HG03565 (cell line): ENCODE data around the gene NCSTN.

ENCODE experiments used
- ATAC-seq: cut with Tn5 transposase; IDR thresholded peaks from one replicate; pipeline ENCODE4 v1.9.1; 2021; ENCODE audit warnings: mild to moderate bottlenecking, moderate library complexity; ENCODE audit not compliant: unreplicated experiment

Gene NCSTN

DNA sequence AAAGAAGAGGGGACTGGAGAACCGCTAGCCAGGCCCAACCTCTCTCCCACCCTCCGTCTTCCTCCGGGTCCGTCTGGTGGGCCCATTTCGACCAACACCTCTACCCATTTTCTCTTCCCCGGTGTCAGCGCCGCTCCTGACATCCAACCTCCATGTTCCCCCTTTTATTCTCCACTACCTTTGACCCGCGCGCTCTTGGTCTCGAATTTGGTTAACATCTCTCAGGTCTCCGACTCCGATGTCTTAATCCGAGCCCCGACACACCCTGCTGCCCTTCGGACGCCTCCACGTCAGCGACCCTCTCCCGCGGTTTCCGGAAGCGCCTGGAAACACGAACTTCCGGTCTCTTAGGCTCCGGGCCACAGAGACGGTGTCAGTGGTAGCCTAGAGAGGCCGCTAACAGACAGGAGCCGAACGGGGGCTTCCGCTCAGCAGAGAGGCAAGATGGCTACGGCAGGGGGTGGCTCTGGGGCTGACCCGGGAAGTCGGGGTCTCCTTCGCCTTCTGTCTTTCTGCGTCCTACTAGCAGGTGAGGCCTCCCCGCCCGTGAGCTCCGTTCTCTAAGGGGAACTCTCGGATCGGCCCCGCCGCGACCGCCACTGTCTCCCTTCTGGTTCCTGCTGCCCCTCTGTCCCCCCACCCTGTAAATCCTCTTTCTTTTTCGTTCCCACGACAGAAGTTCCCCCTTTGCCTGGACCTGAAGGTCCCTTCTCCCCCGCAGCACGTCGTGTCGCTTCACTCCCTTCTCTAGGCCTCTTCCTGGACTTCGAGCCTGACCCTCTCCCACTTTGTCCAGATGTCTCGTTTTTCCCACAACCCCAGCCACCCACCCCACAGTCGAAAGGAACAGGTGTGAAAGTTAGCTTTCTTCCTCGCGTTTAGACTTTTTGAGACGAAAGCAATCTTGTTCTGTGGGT is at the start of gene NCSTN, which contains the start of gene COPA:
Gene NCSTN, plus strand, starts transcription at position 431 of the 917 bp plus-strand sequence. Its CDS starts 14 bp downstream, at position 445.
Gene COPA, minus strand, starts transcription at position 298 of the 917 bp plus-strand sequence. Its CDS starts 80 bp downstream, at position 218.
- peak; percentile 85 for ATAC-seq

DNA sequence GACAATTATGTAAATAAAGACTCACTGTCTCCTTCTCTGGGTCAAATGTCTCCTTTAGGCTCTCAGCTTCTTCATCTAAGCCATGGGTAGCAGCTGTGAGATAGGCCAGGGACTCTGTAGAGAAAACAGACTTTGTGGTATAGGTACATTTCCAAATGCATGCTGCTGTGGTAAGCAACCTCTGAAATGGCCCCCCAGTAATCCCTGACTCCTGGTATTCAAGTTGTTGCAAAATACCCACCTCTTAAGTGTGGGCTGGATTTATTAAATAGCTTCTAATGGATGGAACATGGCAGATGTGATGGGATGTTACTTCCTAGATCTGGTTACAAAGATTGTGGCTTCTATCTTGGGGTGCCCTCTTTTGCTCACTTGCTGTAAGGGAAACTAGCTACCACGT is 47.1 kb upstream of the NCSTN start:
- ATAC-seq = no peak

DNA sequence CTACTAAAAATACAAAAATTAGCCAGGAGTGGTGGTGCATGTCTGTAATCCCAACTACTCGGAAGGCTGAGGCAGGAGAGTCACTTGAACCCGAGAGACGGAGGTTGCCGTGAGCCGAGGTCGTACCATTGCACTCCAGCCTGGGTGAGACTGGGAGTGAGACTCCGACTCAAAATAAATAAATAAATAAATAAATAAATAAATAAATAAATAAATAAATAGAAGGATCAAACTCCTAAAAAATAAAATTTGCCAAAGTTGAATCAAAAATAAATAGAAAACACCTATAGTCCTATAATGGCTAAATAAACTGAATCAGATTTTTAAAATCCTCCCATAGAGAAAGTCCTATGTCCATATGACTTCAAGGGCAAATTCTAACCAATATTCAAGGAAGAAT is 43.0 kb upstream of the NCSTN start:
- ATAC-seq = no peak

- ATAC-seq = no peak
Observed at GRCh38 chr1:160307118-160307791, 35.9 kb upstream of the NCSTN start.

DNA sequence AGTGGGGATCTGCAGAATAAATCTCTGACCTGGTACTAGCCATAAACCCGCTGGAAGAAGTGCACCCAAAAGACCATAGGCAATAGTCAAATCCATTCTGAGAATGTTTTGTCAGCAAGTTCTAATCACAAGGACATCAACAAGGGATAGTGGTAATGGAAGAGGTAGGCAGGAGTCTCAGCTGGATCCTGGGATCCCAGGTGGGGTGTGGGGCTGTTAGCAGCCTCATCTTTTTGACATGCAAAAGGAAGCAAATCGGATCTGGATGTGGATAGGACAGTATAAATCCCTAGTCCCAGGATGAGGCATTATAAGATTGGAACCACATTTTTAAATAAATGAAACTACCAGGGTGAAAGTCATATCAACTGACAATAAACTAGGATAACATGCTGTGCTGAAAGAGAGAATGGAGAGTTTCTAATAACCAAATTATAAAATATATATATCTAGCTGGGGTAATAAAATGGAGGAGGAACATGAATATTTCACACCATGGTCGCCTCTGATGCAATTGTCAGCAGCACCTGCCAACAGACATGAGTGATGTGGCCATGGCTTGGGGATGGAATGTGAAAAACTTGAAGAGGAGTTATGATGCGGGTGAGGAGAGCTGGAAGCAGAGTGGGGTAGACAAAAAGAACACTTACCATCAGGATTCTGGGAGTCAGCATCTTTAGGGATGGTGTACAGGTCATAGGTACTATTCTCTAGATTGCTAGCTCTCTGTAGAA is 34.6 kb upstream of the NCSTN start:
- no peak for ATAC-seq

GRCh38 chr1:160309185-160309557 is 34.0 kb upstream of the NCSTN start:
- ATAC-seq = no peak

DNA sequence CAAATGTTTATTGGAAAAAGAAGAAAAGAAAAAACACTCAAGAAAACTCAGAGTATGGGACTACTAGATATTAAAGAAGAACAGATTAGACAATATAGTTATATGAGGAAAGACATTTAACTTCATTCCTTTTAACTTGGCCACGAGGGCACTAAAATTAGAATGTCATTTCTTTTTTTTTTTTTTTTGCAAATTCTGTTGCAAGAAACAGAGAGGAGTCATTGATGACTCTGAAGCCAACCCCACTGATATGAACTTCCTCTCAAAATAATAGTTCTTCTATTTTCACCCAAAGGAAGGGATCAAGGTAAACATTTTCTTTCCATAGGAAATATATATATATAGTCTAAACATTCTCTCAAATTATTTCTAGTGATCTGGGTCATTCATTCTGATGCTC is 33.6 kb upstream of the NCSTN start:
- no peak for ATAC-seq

GRCh38 chr1:160315359-160315758 is 27.8 kb upstream of the NCSTN start:
- ATAC-seq = no peak

GRCh38 chr1:160322831-160323230 is 20.4 kb upstream of the NCSTN start:
- no peak for ATAC-seq

DNA sequence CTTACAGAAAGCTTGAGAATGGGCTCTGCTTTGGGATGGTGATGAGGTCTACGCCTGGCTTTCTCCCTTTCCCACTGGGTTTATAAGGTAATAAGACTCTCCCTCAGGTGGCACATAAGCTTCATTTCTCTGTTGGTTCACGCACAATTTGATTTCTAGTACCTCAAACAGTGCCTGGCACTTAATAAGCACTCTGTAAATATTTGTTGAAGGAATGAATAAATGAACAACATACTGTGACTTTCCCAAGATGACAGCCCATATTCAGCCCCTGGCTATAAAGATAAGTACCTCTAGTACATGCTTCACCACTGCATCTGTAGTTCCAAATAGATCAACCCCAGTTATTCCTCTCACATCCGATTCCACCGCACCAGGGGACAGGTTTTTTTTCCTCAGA is 17.9 kb upstream of the NCSTN start:
- ATAC-seq = no peak

DNA sequence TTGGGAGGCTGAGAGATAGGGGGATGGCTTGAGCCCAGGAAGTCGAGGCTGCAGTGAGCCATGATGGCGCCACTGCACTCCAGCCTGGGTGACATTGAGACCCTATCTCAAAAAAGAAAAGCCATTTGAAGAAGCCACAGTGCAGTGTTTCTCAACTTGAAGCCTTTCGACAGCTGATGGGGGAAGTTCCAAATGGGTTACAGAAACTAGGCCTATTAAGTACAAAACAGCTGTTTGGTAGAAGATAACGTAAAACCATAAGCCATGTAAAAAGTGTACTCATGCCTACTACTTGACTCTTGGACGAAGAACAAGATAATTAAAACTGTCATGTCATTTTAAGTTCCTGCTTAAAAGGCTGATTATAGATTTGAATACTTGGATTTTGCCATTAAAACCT is 16.8 kb upstream of the NCSTN start:
- ATAC-seq = no peak

DNA sequence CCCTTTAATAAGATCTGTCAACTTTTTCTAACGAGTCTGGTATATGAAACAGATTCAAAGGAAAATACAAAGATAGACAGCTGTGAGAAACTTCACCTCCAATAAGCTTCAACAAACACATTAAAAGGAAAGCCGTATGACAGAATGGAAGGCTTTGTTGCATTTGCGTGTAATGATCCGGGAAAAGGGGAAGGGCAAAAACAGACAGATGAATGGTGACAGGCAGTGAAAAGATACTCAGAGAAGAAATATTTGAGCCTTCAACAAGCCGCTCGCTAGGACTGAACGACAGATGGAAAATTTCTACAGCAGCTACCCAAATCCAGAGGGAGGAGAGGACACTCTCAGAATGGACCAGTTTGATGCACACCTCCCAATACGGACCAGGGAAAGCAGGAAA is 15.0 kb upstream of the NCSTN start:
- ATAC-seq = no peak

DNA sequence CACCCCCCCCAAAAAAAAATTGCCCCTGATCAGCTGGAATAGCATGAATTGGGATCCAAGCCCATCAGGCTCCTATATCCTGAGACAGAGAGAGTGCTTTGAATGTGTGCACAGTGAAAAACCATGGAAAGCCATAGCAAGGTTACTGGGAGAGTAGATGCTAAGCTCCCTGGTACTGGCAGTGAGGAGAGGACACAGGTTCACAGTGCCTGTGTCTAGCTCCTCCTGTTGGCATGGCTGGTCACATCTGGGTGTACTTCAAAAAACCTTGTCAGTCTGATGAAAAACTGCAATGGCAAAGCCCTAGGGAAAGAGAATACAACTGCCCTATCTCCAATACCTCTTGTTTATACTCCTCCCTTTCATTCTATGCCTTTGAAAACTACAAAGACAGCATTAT is 13.1 kb upstream of the NCSTN start:
- no peak for ATAC-seq

DNA sequence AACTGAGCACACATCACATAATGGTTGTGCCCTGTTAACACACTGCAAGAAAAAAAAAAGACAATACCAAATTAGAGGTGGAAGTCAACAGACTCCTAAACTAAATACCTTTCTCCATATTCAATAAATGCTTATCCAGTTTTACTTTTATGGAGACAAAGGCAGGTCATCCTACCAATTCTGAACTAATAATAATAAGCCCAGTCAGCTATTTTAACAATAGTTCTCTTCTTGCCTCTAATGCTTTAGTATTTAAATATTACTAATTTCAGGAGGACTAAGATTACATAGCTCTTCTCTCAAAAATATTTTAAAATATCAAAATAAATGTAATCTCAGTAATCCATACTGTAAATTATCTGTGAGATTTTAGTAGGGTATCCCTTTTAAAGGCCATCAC is 10.7 kb upstream of the NCSTN start:
- no peak for ATAC-seq

DNA sequence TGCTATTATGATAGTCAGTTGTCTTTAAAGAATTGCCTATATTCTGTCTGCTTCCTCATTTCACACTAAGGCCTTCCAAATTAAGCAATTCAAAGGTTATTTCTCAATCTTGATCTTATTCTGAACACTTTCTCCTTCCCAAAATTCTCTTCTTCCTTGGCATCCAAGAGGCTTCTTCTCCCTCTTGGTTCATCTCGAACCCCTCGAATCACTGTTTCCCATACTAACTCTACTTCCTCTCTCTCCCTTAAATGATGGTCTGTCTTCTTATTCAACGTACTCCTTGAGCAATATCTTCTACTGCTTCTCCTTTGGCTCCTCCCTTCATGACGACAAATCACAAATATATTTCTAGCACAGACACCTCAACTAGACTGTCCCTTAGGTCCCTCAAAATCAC is 4.6 kb upstream of the NCSTN start:
- no peak for ATAC-seq

DNA sequence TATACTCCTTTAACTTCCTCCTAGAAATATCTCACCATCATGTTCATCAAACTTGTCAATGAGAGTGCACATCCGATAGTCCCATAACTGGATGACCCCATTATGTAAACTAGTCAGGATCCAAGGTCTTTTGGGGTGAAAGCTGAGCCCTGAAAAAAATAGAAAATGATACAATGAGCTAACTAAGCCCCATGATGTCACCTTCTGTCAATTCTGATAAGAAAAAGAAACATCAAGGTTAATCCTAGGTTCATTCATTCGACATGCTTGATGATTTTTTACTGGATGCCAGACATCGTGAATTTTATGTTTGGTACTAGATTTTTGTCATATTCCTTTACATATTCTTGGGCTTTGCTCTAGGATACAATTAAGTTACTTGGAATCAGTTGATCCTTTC is 3.0 kb upstream of the NCSTN start:
- ATAC-seq = no peak

GRCh38 chr1:160340866-160341265 is 2.3 kb upstream of the NCSTN start:
- no peak for ATAC-seq

GRCh38 chr1:160342526-160342925 is 657 bp upstream of the NCSTN start:
- no peak for ATAC-seq

DNA sequence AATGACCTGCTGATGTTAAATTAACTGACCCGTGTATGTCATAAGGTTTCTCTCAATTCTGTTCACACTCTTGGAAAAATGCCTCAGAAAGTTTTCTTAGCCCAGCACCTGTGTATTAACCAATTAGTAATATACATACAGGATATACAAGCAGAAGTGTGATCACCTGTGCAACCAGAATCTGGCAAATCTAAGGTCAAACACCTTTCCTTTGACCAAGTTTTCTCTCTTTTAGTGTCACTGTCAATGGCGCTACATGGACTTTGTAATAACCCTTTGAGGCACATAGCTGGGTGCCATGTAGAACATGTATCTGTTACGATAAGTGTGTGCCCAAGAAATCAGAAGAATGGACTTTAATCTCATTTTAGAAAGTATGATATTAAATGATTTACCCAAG is 1.1 kb downstream of the NCSTN start:
- no peak for ATAC-seq

DNA sequence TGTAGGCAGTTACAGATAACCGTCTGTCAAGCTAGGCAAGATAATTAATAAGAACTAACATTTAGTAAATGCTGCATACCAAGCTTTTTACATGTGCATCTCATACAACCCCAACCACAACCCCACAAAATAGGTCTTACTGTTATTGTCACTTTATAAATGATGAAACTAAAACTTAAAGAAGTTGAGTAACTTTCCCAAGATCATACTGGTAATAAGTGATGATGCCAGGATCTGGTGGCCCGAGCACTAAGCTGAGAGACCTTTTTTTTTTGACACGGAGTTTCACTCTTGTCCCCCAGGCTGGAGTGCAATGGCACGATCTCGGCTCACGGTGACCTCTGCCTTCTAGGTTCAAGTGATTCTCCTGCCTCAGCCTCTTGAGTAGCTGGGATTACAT is 1.8 kb downstream of the NCSTN start:
- no peak for ATAC-seq

GRCh38 chr1:160346463-160346862 is 3.3 kb downstream of the NCSTN start:
- no peak for ATAC-seq

DNA sequence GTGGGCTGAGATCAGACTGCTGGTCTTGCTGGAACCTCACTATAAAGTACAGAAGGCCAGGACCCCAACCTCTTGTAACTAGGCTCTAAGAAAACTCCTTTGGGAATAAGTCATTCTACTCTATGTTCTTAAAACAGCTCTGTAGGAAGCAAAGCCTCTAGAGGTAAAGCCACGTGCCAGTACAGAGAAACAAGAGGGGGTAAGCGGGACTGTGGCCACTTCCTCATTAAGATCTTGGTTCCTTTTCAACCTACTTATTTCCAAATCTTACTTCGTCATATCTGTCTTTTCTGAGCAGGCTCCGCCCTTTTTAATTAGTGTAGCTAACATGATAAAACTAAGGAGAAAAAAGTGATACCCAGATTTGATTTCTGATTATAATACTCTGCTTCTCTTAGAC is 3.8 kb downstream of the NCSTN start:
- no peak for ATAC-seq
